ENCODE measurements around the gene IER2. TPM values are rescaled to one million over a fixed set of nuclear protein-coding genes. Genes with fewer than 3 reads are reported as not detected.
A peak's percentile ranks its signal among the peaks of the same experiment; 100 is the strongest.

The IER2 gene
- total and polyA plus RNA-seq, 2 donors (not counting 3 experiments of a cell fraction or from before 2014, with no cell fraction given): 60.6 to 81.6 TPM

DNA sequence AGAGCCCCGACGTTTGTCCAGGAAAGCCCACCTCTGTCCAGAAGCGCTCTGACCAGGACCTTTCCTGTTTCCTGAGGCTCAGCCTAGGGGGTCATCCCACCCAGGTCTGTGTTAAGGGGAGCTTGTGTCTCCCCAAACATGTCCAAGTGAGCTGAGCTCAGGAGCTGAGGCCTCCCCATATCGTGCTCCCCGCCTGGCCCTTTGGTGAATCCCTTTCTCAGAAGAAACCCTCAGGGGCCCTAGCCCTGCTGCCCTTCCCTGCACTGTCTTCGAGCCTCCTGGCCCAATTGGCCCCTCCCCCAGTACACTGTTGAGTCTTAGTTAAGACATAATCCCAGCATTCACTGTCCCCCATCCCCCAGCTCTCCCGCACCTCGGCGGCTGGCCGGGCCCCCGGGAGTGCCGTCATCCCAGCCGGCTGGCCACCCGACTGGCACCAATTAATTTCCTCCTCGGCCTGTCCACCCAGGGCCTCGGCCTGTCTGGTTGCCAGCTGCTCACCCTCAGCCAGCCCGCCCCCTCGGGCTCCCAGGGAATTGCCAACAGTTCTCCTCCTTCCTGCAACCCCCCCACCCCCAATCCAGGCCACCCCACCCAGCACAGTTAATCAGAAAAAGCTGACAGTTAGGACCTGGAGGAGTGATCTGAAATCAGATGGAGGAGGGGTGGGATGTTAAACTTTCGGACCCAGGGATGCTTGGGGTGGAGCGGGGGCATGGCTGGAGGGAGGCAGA lies 13.6 kb downstream of the IER2 start:
- peaks cover 46% of the 10 kb centered on the region for H3K4me1 ChIP-seq (ENCODE audit: control insufficient read depth, extremely low read depth, insufficient read depth, low read length)
- no peaks in the 10 kb centered on the region for H3K79me2 ChIP-seq (ENCODE audit: control insufficient read depth, insufficient read depth, low read length)
- CTCF ChIA-PET: interaction anchor here (1.0 to 2.8 kb wide), 15 partner anchors 8 to 186 kb away, joined by 3 to 24 read pairs (median 4); partner anchors contain the start of genes IER2 and STX10
- peak overlapping the region; percentile 99 for H3K27ac ChIP-seq (ENCODE audit: insufficient read depth, low read depth, low read length)
- peak; percentile 59 for FAIRE-seq
- H3K9me1 ChIP-seq (replicated peaks; ENCODE audit: control insufficient read depth, extremely low read depth, insufficient read depth, low read length): no peaks in the 10 kb centered on the region
- POLR2A ChIA-PET: interaction anchor here (2.8 to 3.3 kb wide), 2 partner anchors 8 to 11 kb away, joined by 21 to 25 read pairs; no protein-coding TSS in a partner anchor
- H2AFZ ChIP-seq (ENCODE audit: low read depth, low read length): no peak overlapping the region
- intact Hi-C loops (cut with micrococcal nuclease) (loop anchor here (1.0 kb wide), 2 partner anchors 8 to 11 kb away; no protein-coding TSS in a partner anchor), dilution Hi-C loops (cut with MboI; ENCODE audit: extremely low pct_ligation_motif_present, low sequenced_read_pairs) (no loop called here)
- no peaks in the 10 kb centered on the region for H3K9me3 ChIP-seq (replicated peaks; ENCODE audit: control insufficient read depth, insufficient read depth, low read length)
- no TSS peak for BruUV-seq (replicated peaks)
- no peaks in the 10 kb centered on the region for H3K36me3 ChIP-seq (ENCODE audit: control insufficient read depth in 2 of 2, extremely low read depth in 1 of 2, insufficient read depth in 2 of 2, low read length in 2 of 2)
- peak overlapping the region; percentile 51 for H3K4me2 ChIP-seq (ENCODE audit: insufficient read depth, low read length)
- H4K20me1 ChIP-seq (replicated peaks; ENCODE audit: control insufficient read depth, extremely low read depth, insufficient read depth, low read length): no peaks in the 10 kb centered on the region
- TF ChIP-seq GATA2 (IDR thresholded peaks at IDR 0.05; ENCODE audit: insufficient read depth, insufficient read length, low read depth, low read length) (no peak), MAX (IDR thresholded peaks at IDR 0.05; ENCODE audit: insufficient read depth, insufficient read length) (no peak), EZH2 (IDR thresholded peaks at IDR 0.05; ENCODE audit: borderline replicate concordance, low read depth, low read length, severe bottlenecking) (no peak), MYC (IDR thresholded peaks at IDR 0.05; ENCODE audit: low read depth, low read length) (no peak), FOS (IDR thresholded peaks at IDR 0.05; ENCODE audit: borderline replicate concordance, insufficient read depth, low read length) (no peak), POLR2AphosphoS5 (IDR thresholded peaks at IDR 0.05; ENCODE audit: insufficient read depth, low read depth, low read length) (no peak), JUN (IDR thresholded peaks at IDR 0.05; ENCODE audit: borderline replicate concordance, insufficient read depth, insufficient read length, low read depth) (no peak), POLR2A (IDR thresholded peaks at IDR 0.05; ENCODE audit: low read depth, low read length) (no peak)
- TF ChIP-seq, protein P1, sequence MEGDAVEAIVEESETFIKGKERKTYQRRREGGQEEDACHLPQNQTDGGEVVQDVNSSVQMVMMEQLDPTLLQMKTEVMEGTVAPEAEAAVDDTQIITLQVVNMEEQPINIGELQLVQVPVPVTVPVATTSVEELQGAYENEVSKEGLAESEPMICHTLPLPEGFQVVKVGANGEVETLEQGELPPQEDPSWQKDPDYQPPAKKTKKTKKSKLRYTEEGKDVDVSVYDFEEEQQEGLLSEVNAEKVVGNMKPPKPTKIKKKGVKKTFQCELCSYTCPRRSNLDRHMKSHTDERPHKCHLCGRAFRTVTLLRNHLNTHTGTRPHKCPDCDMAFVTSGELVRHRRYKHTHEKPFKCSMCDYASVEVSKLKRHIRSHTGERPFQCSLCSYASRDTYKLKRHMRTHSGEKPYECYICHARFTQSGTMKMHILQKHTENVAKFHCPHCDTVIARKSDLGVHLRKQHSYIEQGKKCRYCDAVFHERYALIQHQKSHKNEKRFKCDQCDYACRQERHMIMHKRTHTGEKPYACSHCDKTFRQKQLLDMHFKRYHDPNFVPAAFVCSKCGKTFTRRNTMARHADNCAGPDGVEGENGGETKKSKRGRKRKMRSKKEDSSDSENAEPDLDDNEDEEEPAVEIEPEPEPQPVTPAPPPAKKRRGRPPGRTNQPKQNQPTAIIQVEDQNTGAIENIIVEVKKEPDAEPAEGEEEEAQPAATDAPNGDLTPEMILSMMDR (IDR thresholded peaks at IDR 0.05; ENCODE audit: extremely low read depth in 1 of 2, insufficient read depth in 1 of 2, low read depth in 1 of 2, low read length in 2 of 2): no peak
- peak; percentile 67 for DNase-seq (ENCODE audit: low read depth, low spot score)
- no peak overlapping the region for H3K4me3 ChIP-seq (replicated peaks in 1 of 3; ENCODE audit: insufficient read depth in 1 of 3, low read depth in 1 of 3, low read length in 3 of 3)
- H3K9ac ChIP-seq (replicated peaks; ENCODE audit: extremely low read depth, insufficient read depth, low read length): peak overlapping the region; percentile 84
- H3K27me3 ChIP-seq (ENCODE audit: control insufficient read depth in 2 of 2, insufficient read depth in 2 of 2, low read length in 2 of 2): no peaks in the 10 kb centered on the region

Data from endothelial cell of umbilical vein (primary cell).